Endothelial cell (in vitro differentiated cells): ENCODE data around the gene CAB39. TPM values are rescaled to one million over a fixed set of nuclear protein-coding genes. Genes with fewer than 3 reads are reported as not detected.

Source experiments
- DNase-seq: peaks from one replicate; pipeline ENCODE4 v3.0.0; 2021; ENCODE audit warnings: low spot score
- H3K27ac Mint-ChIP-seq: one replicate; pipeline ENCODE4 v1.8.0; 2021; ENCODE audit warnings: mixed read lengths, inconsistent platforms; ENCODE audit not compliant: unreplicated experiment
- H3K27me3 Mint-ChIP-seq: one replicate; pipeline ENCODE4 v1.8.0; 2021; ENCODE audit warnings: mild to moderate bottlenecking, moderate library complexity, mixed read lengths, inconsistent platforms; ENCODE audit not compliant: unreplicated experiment
- H3K36me3 Mint-ChIP-seq: one replicate; pipeline ENCODE4 v1.8.0; 2021; ENCODE audit warnings: mild to moderate bottlenecking, low read depth, mixed read lengths, inconsistent platforms; ENCODE audit not compliant: unreplicated experiment
- H3K4me1 Mint-ChIP-seq: one replicate; pipeline ENCODE4 v1.8.0; 2021; ENCODE audit warnings: mild to moderate bottlenecking, mixed read lengths, inconsistent platforms; ENCODE audit not compliant: unreplicated experiment
- H3K4me3 Mint-ChIP-seq: one replicate; pipeline ENCODE4 v1.8.0; 2021; ENCODE audit warnings: mild to moderate bottlenecking, mixed read lengths, inconsistent platforms; ENCODE audit not compliant: unreplicated experiment
- H3K9me3 Mint-ChIP-seq: one replicate; pipeline ENCODE4 v1.8.0; 2021; ENCODE audit warnings: mixed read lengths, inconsistent platforms; ENCODE audit not compliant: unreplicated experiment
- CTCF ChIP-seq: fragments of 200-600 bp; sonication (generic); IDR thresholded peaks from one replicate; pipeline ENCODE4 v1.5.0; 2021; ENCODE audit warnings: antibody characterized with exemption; ENCODE audit not compliant: unreplicated experiment
- total RNA-seq: library from RNA; stranded (reverse); fragmentation: NEBNext Ultra II Directional; extraction: Animal tissue kit (Norgen Biotek cat#: 25700); gene quantifications from one replicate; pipeline ENCODE4 v1.2.1, GENCODE V29; 2021; ENCODE audit not compliant: unreplicated experiment

CAB39 gene
- total RNA-seq, 1 donor from 2014 or later: 48.7 TPM

- Mint-ChIP-seq H3K27me3 (peaks cover 4% of the 10 kb centered on the region), H3K4me3 (no peak overlapping the region), H3K9me3 (no peaks in the 10 kb centered on the region), H3K4me1 (no peaks in the 10 kb centered on the region), H3K36me3 (no peaks in the 10 kb centered on the region), H3K27ac (no peak overlapping the region)
- no peak for DNase-seq
- no peak for TF ChIP-seq CTCF
Observed at GRCh38 chr2:230852113-230852512, 139.5 kb downstream of the CAB39 start.

GRCh38 chr2:230861552-230862255 lies 149.1 kb downstream of the CAB39 start:
- Mint-ChIP-seq H3K9me3 (no peaks in the 10 kb centered on the region), H3K4me1 (peaks cover 20% of the 10 kb centered on the region), H3K27me3 (peaks cover 8% of the 10 kb centered on the region), H3K4me3 (no peak overlapping the region), H3K36me3 (no peaks in the 10 kb centered on the region), H3K27ac (no peak overlapping the region)
- DNase-seq: no peak
- TF ChIP-seq CTCF: no peak

- DNase-seq: no peak
- H3K36me3 Mint-ChIP-seq: no peaks in the 10 kb centered on the region
- H3K27ac Mint-ChIP-seq: no peak overlapping the region
- H3K4me3 Mint-ChIP-seq: peak overlapping the region; percentile 37
- peaks cover 12% of the 10 kb centered on the region for H3K27me3 Mint-ChIP-seq
- no peaks in the 10 kb centered on the region for H3K9me3 Mint-ChIP-seq
- peaks cover 26% of the 10 kb centered on the region for H3K4me1 Mint-ChIP-seq
- no peak for TF ChIP-seq CTCF
Observed at GRCh38 chr2:230862292-230862691, 149.7 kb downstream of the CAB39 start.

- no peak for TF ChIP-seq CTCF
- no peak overlapping the region for H3K27ac Mint-ChIP-seq
- H3K27me3 Mint-ChIP-seq: peaks cover 15% of the 10 kb centered on the region
- no peak overlapping the region for H3K4me3 Mint-ChIP-seq
- no peaks in the 10 kb centered on the region for H3K36me3 Mint-ChIP-seq
- no peaks in the 10 kb centered on the region for H3K9me3 Mint-ChIP-seq
- H3K4me1 Mint-ChIP-seq: peaks cover 29% of the 10 kb centered on the region
- DNase-seq: no peak
Observed at GRCh38 chr2:230863031-230863430, 150.4 kb downstream of the CAB39 start.

GRCh38 chr2:230863442-230864121 lies 150.9 kb downstream of the CAB39 start:
- H3K27ac Mint-ChIP-seq: peak overlapping the region; percentile 18
- H3K27me3 Mint-ChIP-seq: peaks cover 15% of the 10 kb centered on the region
- peaks cover 33% of the 10 kb centered on the region for H3K4me1 Mint-ChIP-seq
- no peaks in the 10 kb centered on the region for H3K9me3 Mint-ChIP-seq
- TF ChIP-seq CTCF: no peak
- DNase-seq: no peak
- H3K4me3 Mint-ChIP-seq: peak overlapping the region; percentile 73
- no peaks in the 10 kb centered on the region for H3K36me3 Mint-ChIP-seq
